HepG2 (cell line): ENCODE results near the gene RNU6-8. TPM values are rescaled to one million over a fixed set of nuclear protein-coding genes. Genes with fewer than 3 reads are reported as not detected.

ENCODE experiments used
- AKNA ChIP-seq: sonication (generic); formaldehyde crosslinking; IDR thresholded peaks from 2 replicates; pipeline ENCODE4 v1.4.0; 2020; ENCODE audit warnings: missing genetic modification reagents, borderline replicate concordance
- BRF2 ChIP-seq: sonication (generic); formaldehyde crosslinking; IDR thresholded peaks from 2 replicates; pipeline ENCODE4 v1.8.1; 2022; ENCODE audit warnings: mild to moderate bottlenecking, missing genetic modification reagents
- DNMT3B ChIP-seq: conservative IDR thresholded peaks from 2 replicates; pipeline ENCODE4 v1.6.1; 2016; ENCODE audit warnings: missing biosample characterization, control low read depth
- GTF3A ChIP-seq: sonication (generic); formaldehyde crosslinking; conservative IDR thresholded peaks from 2 replicates; pipeline ENCODE4 v1.4.0; 2020; ENCODE audit warnings: mild to moderate bottlenecking, missing genetic modification reagents
- IRF9 ChIP-seq: sonication (generic); formaldehyde crosslinking; IDR thresholded peaks from 2 replicates; pipeline ENCODE4 v1.8.0; 2022; ENCODE audit warnings: missing genetic modification reagents, mild to moderate bottlenecking, borderline replicate concordance
- MYC ChIP-seq: sonication (generic); formaldehyde crosslinking; IDR thresholded peaks from 2 replicates; pipeline ENCODE4 v1.9.0; 2021; ENCODE audit warnings: missing genetic modification reagents, borderline replicate concordance
- RARA ChIP-seq: IDR thresholded peaks from 2 replicates; pipeline ENCODE4 v1.6.1; 2016; ENCODE audit warnings: missing genetic modification reagents, missing compliant biosample characterization
- TFE3 ChIP-seq: IDR thresholded peaks from 2 replicates; pipeline ENCODE4 v1.6.1; 2016
- ZBTB1 ChIP-seq: sonication (generic); formaldehyde crosslinking; IDR thresholded peaks from 2 replicates; pipeline ENCODE4 v1.4.0; 2020; ENCODE audit warnings: missing genetic modification reagents, borderline replicate concordance
- ZNF280B ChIP-seq: sonication (generic); formaldehyde crosslinking; IDR thresholded peaks from 2 replicates; pipeline ENCODE4 v1.5.0; 2020; ENCODE audit warnings: missing genetic modification reagents, mild to moderate bottlenecking, borderline replicate concordance
- ZNF496 ChIP-seq: sonication (generic); formaldehyde crosslinking; IDR thresholded peaks from 2 replicates; pipeline ENCODE4 v1.8.1; 2023; ENCODE audit warnings: mild to moderate bottlenecking, moderate library complexity, missing genetic modification reagents; ENCODE audit not compliant: insufficient replicate concordance
- ZNF501 ChIP-seq: sonication (generic); formaldehyde crosslinking; IDR thresholded peaks from 2 replicates; pipeline ENCODE4 v1.5.1; 2020; ENCODE audit warnings: mild to moderate bottlenecking, moderate library complexity, missing genetic modification reagents
- ZNF724P ChIP-seq: sonication (generic); formaldehyde crosslinking; IDR thresholded peaks from 2 replicates; pipeline ENCODE4 v1.8.0; 2022; ENCODE audit warnings: missing genetic modification reagents, borderline replicate concordance
- ZSCAN31 ChIP-seq: sonication (generic); formaldehyde crosslinking; IDR thresholded peaks from 2 replicates; pipeline ENCODE4 v1.5.0; 2020; ENCODE audit warnings: low read depth, mild to moderate bottlenecking, missing genetic modification reagents
- polyA plus RNA-seq, 8 experiments: library from polyadenylated mRNA; depleted of rRNA in 3 of 8; stranded (reverse) in 7 of 8; unstranded in 1 of 8; fragments of >200 nt; fragmentation: Illumina TruSeq in 4 of 8; extraction: Trizol in 4 of 8; gene quantifications; 2 replicates each; pipeline versions ENCODE4 v1.2.1 to v1.2.3, GENCODE V29; 2011 to 2016; ENCODE audit warnings: low read depth in 4 of 8, missing spikeins in 1 of 8, mixed read lengths in 1 of 8; ENCODE audit not compliant: insufficient read depth in 1 of 8
- total RNA-seq, 5 experiments: library from RNA; depleted of rRNA; stranded (reverse); fragments of >200 nt; fragmentation: Illumina TruSeq; extraction: Trizol; gene quantifications; 2 replicates each; pipeline ENCODE4 v1.2.3, GENCODE V29; 2016; ENCODE audit warnings: low read depth in 1 of 5

The RNU6-8 gene
- total and polyA plus RNA-seq, 2 of the 13 experiments (the other 11 are each of a cell fraction or from before 2014, with no cell fraction given), result under 0.01 TPM; not detected in 1

GRCh38 chr14:32202998-32203882 is at the start of gene RNU6-8 (continued):
- TF ChIP-seq AKNA (CRISPR knock-in tag), result no peak; the same call in 1 of the 2 replicates
- peak; percentile 100 for TF ChIP-seq BRF2 (CRISPR knock-in tag)
- no peak for TF ChIP-seq ZNF496 (CRISPR knock-in tag)
- peak; percentile 78 for TF ChIP-seq DNMT3B (CRISPR knock-in tag)
- TF ChIP-seq ZNF724P (CRISPR knock-in tag), result no peak; the same call in 1 of the 2 replicates
- peak; percentile 87; the same call in 1 of the 2 replicates for TF ChIP-seq GTF3A (CRISPR knock-in tag)
- peak; percentile 94 for TF ChIP-seq MYC (CRISPR knock-in tag)
- no peak for TF ChIP-seq TFE3 (CRISPR knock-in tag)
- TF ChIP-seq RARA (CRISPR knock-in tag), result peak; percentile 47; the same call in 1 of the 2 replicates
- peak; percentile 90 for TF ChIP-seq ZNF280B (CRISPR knock-in tag)
- no peak; the same call in 1 of the 2 replicates for TF ChIP-seq ZBTB1 (CRISPR knock-in tag)
- peak; percentile 79 for TF ChIP-seq ZSCAN31
- peak; percentile 90; the same call in 1 of the 2 replicates for TF ChIP-seq IRF9 (CRISPR knock-in tag)
- TF ChIP-seq ZNF501, result peak; percentile 99
